Pancreas (tissue), 10 donors: Measurements from ENCODE around the gene TIMELESS. TPM values are rescaled to one million over a fixed set of nuclear protein-coding genes. Genes with fewer than 3 reads are reported as not detected.
A peak's percentile ranks its signal among the peaks of the same experiment; 100 is the strongest.

Source experiments
- ATAC-seq, 4 donors: fragments of 200-7000 bp; cut with Tn5 transposase; one replicate each; pipeline versions ENCODE4 v1.8.0 to v1.9.1; 2020; ENCODE audit warnings: mild to moderate bottlenecking in 4 of 4, moderate library complexity in 4 of 4
- DNase-seq, 6 donors: peaks; one replicate each; pipeline ENCODE4 v3.0.0-alpha.2; 2020
- FAIRE-seq: peaks from 2 replicates; lab custom pipeline; 2012; peaks lifted over from hg19 to GRCh38; lab: Jason Lieb, UNC
- H3K27ac ChIP-seq, 4 donors: fragments of 200-600 bp; sonication (generic); 1 replicate in 3 of 4; 2 replicates in 1 of 4; pipeline versions ENCODE4 v1.5.0 to v1.8.0; 2020
- H3K27me3 ChIP-seq, 4 donors: fragments of 200-600 bp; one replicate each; pipeline ENCODE4 v1.8.0; 2021
- H3K36me3 ChIP-seq, 3 donors: fragments of 200-600 bp; sonication (generic) in 1 of 3; one replicate each; pipeline versions ENCODE4 v1.5.0 to v1.8.0; 2020 to 2021
- H3K4me1 ChIP-seq, 3 donors: fragments of 200-600 bp; one replicate each; pipeline ENCODE4 v1.8.0; 2021
- H3K4me3 ChIP-seq, 4 donors: fragments of 200-600 bp; sonication (generic) in 2 of 4; one replicate each; pipeline versions ENCODE4 v1.5.0 to v1.8.0; 2020 to 2021
- H3K9me3 ChIP-seq, 4 donors: fragments of 200-600 bp; one replicate each; pipeline ENCODE4 v1.8.0; 2021
- WGBS, 2 donors: extraction: QIAGEN DNeasy Blood & Tissue Kit; methylation state at CpG; one replicate each; pipeline ENCODE4 v1.1.7; 2013; 5-methylcytosine and 5-hydroxymethylcytosine counted together
- intact Hi-C, 3 donors: fragments of 100-400 bp; cut with DNase I; formaldehyde crosslinking; loops; one replicate each; pipeline versions ENCODE4 v1.11.1 to v1.14.2; 2022
- polyA plus RNA-seq, 2 donors: library from polyadenylated mRNA; stranded (reverse); fragments of 200-250 nt; gene quantifications; one replicate each; pipeline ENCODE4 v1.2.3, GENCODE V29; 2013
- total RNA-seq, 6 donors: library from RNA; stranded (reverse); fragmentation: NEBNext Ultra II Directional in 4 of 6; extraction: Animal tissue kit (Norgen Biotek cat#: 25700) in 4 of 6; gene quantifications; one replicate each; pipeline versions ENCODE4 v1.2.1 to v1.2.4, GENCODE V29; 2021 to 2023
- TF ChIP-seq, protein P1 (sequence below), 4 donors: fragments of 200-600 bp; sonication (generic) in 3 of 4; IDR thresholded peaks; one replicate each; pipeline versions ENCODE4 v1.5.0 to v1.8.0; 2021; ENCODE audit warnings: antibody characterized with exemption in 4 of 4
- donor health status: healthy with polysubstance abuse.
- donor health status: DM: no; HTN: no; CAD: no; lungs with moderate emphysema.
- donor health status: DM: no; HTN: no; CAD: no.
- donor health status: control.
- donor health status: control.
- donor health status: Bipolar disorder and iron deficiency.
- donor health status: DM: yes; HTN: yes; CAD: no.
- donor health status: DM: no; HTN: no; CAD: no.
- donor health status: DM: no; HTN: no; CAD: no.
- donor health status: DM: yes; HTN: yes; CAD: no.

The TIMELESS gene
- total and polyA plus RNA-seq, 8 donors, result 3.7 to 7.6 (median 5.0) TPM

- peaks cover 0 to 3% (median 0%) of the 10 kb centered on the region in 3 donors for H3K4me1 ChIP-seq
- TF ChIP-seq, protein P1, sequence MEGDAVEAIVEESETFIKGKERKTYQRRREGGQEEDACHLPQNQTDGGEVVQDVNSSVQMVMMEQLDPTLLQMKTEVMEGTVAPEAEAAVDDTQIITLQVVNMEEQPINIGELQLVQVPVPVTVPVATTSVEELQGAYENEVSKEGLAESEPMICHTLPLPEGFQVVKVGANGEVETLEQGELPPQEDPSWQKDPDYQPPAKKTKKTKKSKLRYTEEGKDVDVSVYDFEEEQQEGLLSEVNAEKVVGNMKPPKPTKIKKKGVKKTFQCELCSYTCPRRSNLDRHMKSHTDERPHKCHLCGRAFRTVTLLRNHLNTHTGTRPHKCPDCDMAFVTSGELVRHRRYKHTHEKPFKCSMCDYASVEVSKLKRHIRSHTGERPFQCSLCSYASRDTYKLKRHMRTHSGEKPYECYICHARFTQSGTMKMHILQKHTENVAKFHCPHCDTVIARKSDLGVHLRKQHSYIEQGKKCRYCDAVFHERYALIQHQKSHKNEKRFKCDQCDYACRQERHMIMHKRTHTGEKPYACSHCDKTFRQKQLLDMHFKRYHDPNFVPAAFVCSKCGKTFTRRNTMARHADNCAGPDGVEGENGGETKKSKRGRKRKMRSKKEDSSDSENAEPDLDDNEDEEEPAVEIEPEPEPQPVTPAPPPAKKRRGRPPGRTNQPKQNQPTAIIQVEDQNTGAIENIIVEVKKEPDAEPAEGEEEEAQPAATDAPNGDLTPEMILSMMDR (IDR thresholded peaks at IDR 0.05), result no peak
- intact Hi-C loops, result no loop called here
- H3K27ac ChIP-seq, result no peak overlapping the region
- FAIRE-seq (no peak), ATAC-seq (no peak), DNase-seq (no peak)
- no peaks in the 10 kb centered on the region for H3K36me3 ChIP-seq
- H3K9me3 ChIP-seq, result no peaks in the 10 kb centered on the region
- 83 to 88% methylated on average over 1 of the region's 1 CpG for WGBS, 2 donors
- no peaks in the 10 kb centered on the region for H3K27me3 ChIP-seq
- no peak overlapping the region for H3K4me3 ChIP-seq
Observed at GRCh38 chr12:56484566-56484965, 35.3 kb upstream of the TIMELESS start.

DNA sequence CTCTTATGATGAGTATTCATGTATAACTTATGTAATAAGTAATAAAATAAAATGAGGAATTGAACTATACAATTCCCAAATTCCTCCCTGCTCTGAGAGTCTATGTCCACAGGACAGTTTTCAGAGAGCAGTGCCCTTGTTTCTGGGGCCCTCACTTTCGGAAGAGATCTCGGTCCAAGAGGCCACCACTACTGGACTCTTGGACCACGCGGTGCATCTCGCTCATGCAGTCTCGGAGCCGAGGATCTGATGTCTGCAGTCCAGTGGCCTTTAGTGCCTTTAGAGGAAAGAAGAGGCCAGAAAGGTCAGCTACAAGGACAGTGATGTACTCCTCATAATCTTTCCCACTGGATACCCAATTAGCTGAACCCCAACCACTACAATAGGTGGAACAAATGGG lies 30.4 kb upstream of the TIMELESS start:
- peaks cover 12 to 21% (median 16%) of the 10 kb centered on the region in 3 donors for H3K4me1 ChIP-seq
- intact Hi-C loops, result no loop called here
- no peak overlapping the region for H3K27ac ChIP-seq
- WGBS, 2 donors, result 95 to 96% methylated on average over 7 of the region's 7 CpGs
- H3K9me3 ChIP-seq, result no peaks in the 10 kb centered on the region
- H3K36me3 ChIP-seq, result peaks cover 0 to 5% (median 0%) of the 10 kb centered on the region in 3 donors
- TF ChIP-seq, protein P1 (IDR thresholded peaks at IDR 0.05), result no peak
- no peak for ATAC-seq
- H3K27me3 ChIP-seq, result no peaks in the 10 kb centered on the region
- no peak for DNase-seq
- FAIRE-seq, result no peak
- no peak overlapping the region for H3K4me3 ChIP-seq

DNA sequence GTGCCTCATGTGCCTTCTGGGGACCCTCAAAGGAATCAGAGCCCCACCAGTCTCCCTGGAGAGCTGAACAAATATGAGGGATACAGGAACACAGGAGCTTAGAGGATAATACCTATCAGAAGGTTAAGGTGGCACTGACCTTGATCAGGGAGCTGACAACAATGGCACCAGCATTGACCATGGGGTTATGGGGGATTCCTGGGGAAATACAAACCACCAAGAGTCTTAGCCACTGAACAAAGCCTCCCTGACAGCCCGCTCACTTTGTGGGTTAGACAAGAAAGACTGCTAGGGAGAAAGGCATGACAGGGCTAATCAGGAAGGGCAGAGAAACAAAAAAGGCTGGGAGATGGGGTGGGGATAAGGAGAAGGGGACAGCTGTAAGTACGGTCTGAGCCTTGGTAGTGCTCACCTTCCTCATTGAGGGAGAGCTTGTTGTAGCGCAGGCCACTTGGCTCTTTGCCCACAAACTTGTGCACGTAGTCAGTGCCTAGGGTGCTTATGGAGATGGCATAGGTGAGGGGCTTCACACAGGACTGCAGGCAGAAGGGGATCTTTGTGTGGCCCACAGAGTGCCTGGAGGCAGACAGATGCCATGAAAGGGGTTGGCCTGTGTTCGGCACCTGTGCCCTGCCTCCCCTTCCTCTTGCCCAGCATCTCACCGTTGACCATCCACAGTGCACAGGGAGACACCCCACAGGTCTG lies 28.4 kb upstream of the TIMELESS start:
- peaks cover 0 to 9% (median 0%) of the 10 kb centered on the region in 3 donors for H3K36me3 ChIP-seq
- 71 to 82% methylated on average over 6 of the region's 6 CpGs for WGBS, 2 donors
- peaks cover 12 to 21% (median 16%) of the 10 kb centered on the region in 3 donors for H3K4me1 ChIP-seq
- no peaks in the 10 kb centered on the region for H3K9me3 ChIP-seq
- DNase-seq, result peak in 5 of 6 donors; percentile 35 to 79 (median 54)
- intact Hi-C loops, result no loop called here
- no peak for FAIRE-seq
- peak; percentile 1 to 5 (median 4) for ATAC-seq
- H3K4me3 ChIP-seq, result no peak overlapping the region
- H3K27me3 ChIP-seq, result no peaks in the 10 kb centered on the region
- TF ChIP-seq, protein P1 (IDR thresholded peaks at IDR 0.05), result no peak
- peak overlapping the region; percentile 76 to 85 (median 78) for H3K27ac ChIP-seq

DNA sequence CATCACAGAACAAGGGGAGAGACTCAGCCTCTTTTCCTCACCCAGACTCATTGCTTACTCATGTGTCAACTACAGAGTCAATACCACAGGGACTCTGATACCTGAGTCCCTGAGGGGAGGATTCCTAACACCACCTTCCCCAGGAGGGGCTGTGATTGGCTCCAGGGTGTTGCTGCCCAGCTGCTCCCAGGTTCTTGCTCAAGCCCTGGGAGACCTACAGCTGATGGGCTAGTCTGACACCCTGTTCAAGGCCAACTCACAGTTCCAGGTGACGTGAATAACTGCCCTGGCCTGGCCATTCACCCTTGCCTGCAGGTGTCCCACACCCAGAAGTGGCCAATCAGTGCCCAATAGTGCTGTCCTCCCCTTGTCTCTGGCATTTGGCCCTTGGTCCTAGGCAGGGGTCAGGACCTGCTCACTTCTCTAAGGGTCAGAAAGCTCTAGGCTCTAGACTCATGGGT lies 27.8 kb upstream of the TIMELESS start:
- Histone ChIP-seq H3K27me3 (no peaks in the 10 kb centered on the region), H3K36me3 (peaks cover 0 to 12% (median 0%) of the 10 kb centered on the region in 3 donors), H3K27ac (peak overlapping the region; percentile 76 to 85 (median 78)), H3K9me3 (no peaks in the 10 kb centered on the region), H3K4me3 (no peak overlapping the region), H3K4me1 (peaks cover 12 to 21% (median 16%) of the 10 kb centered on the region in 3 donors)
- FAIRE-seq (no peak), DNase-seq (peak; percentile 72 to 97 (median 94)), ATAC-seq (peak; percentile 91 to 97 (median 96))
- TF ChIP-seq, protein P1 (IDR thresholded peaks at IDR 0.05), result no peak
- 25 to 47% methylated on average over 1 of the region's 1 CpG for WGBS, 2 donors
- intact Hi-C loops, result no loop called here

- 90 to 91% methylated on average over 6 of the region's 6 CpGs for WGBS, 2 donors
- H3K27ac ChIP-seq, result peak overlapping the region; percentile 34 to 85 (median 53)
- TF ChIP-seq, protein P1 (IDR thresholded peaks at IDR 0.05), result no peak
- intact Hi-C loops, result no loop called here
- H3K4me1 ChIP-seq, result peaks cover 12 to 21% (median 16%) of the 10 kb centered on the region in 3 donors
- no peak overlapping the region for H3K4me3 ChIP-seq
- peaks cover 0 to 18% (median 0%) of the 10 kb centered on the region in 3 donors for H3K36me3 ChIP-seq
- no peaks in the 10 kb centered on the region for H3K27me3 ChIP-seq
- no peak for FAIRE-seq
- no peak for ATAC-seq
- H3K9me3 ChIP-seq, result no peaks in the 10 kb centered on the region
- peak in 1 of 6 donors; percentile 4 for DNase-seq
Observed at GRCh38 chr12:56476143-56476542, 26.9 kb upstream of the TIMELESS start.
